Measurements from ENCODE around the gene BMPR1A.
"Not testable (repeated sequence)": the region's sequence is repeated elsewhere in the genome, so short reads cannot be mapped to it uniquely, and the experiment has no call there.

Gene BMPR1A

GRCh38 chr10:86849181-86849894 is 92.9 kb downstream of the BMPR1A start:
- DNase-seq (ENCODE audit: low spot score) = no peak

GRCh38 chr10:86850481-86850880 is 94.1 kb downstream of the BMPR1A start:
- no peak for DNase-seq (ENCODE audit: low spot score)

GRCh38 chr10:86851328-86852207 is 95.1 kb downstream of the BMPR1A start:
- DNase-seq (ENCODE audit: low spot score) = no peak

GRCh38 chr10:86853582-86853981 is 97.2 kb downstream of the BMPR1A start:
- not testable (repeated sequence) for DNase-seq (ENCODE audit: low spot score)

- DNase-seq (ENCODE audit: low spot score) = no peak
Observed at GRCh38 chr10:86855513-86855912, 99.1 kb downstream of the BMPR1A start.

GRCh38 chr10:86856156-86856555 is 99.7 kb downstream of the BMPR1A start:
- DNase-seq (ENCODE audit: low spot score) = no peak

- no peak for DNase-seq (ENCODE audit: low spot score)
Observed at GRCh38 chr10:86857128-86857721, 100.8 kb downstream of the BMPR1A start.

- no peak for DNase-seq (ENCODE audit: low spot score)
Observed at GRCh38 chr10:86858011-86858410, 101.6 kb downstream of the BMPR1A start.

- DNase-seq (ENCODE audit: low spot score) = no peak
Observed at GRCh38 chr10:86861351-86861750, 104.9 kb downstream of the BMPR1A start.

GRCh38 chr10:86862373-86862772 is 106.0 kb downstream of the BMPR1A start:
- DNase-seq (ENCODE audit: low spot score) = no peak

GRCh38 chr10:86862786-86863483 is 106.5 kb downstream of the BMPR1A start:
- no peak for DNase-seq (ENCODE audit: low spot score)

- DNase-seq (ENCODE audit: low spot score) = no peak
Observed at GRCh38 chr10:86863484-86863842, 107.0 kb downstream of the BMPR1A start.

- not testable (repeated sequence) for DNase-seq (ENCODE audit: low spot score)
Observed at GRCh38 chr10:86865011-86865811, 108.8 kb downstream of the BMPR1A start.

GRCh38 chr10:86867149-86867548 is 110.7 kb downstream of the BMPR1A start:
- no peak for DNase-seq (ENCODE audit: low spot score)

GRCh38 chr10:86868353-86868752 is 111.9 kb downstream of the BMPR1A start:
- DNase-seq (ENCODE audit: low spot score) = peak; percentile 59

- no peak for DNase-seq (ENCODE audit: low spot score)
Observed at GRCh38 chr10:86870679-86871078, 114.3 kb downstream of the BMPR1A start.

GRCh38 chr10:86871563-86872183 is 115.3 kb downstream of the BMPR1A start:
- DNase-seq (ENCODE audit: low spot score) = no peak

GRCh38 chr10:86872757-86873156 is 116.3 kb downstream of the BMPR1A start:
- no peak for DNase-seq (ENCODE audit: low spot score)

GRCh38 chr10:86876748-86877147 is 120.3 kb downstream of the BMPR1A start:
- no peak for DNase-seq (ENCODE audit: low spot score)

- DNase-seq (ENCODE audit: low spot score) = no peak
Observed at GRCh38 chr10:86878983-86879713, 122.7 kb downstream of the BMPR1A start.
